HG03025 (cell line): ENCODE data around the gene C3orf70.

ENCODE experiments used
- ATAC-seq: cut with Tn5 transposase; IDR thresholded peaks from one replicate; pipeline ENCODE4 v1.9.1; 2021; ENCODE audit warnings: mild to moderate bottlenecking, moderate library complexity; ENCODE audit not compliant: unreplicated experiment, low FRiP score

Gene C3orf70

GRCh38 chr3:185152410-185153170 is at the start of gene C3orf70:
TSS of gene C3orf70 (minus strand) at chr3:185153060. CDS start at chr3:185152823, 237 bp downstream.
- no peak for ATAC-seq

DNA sequence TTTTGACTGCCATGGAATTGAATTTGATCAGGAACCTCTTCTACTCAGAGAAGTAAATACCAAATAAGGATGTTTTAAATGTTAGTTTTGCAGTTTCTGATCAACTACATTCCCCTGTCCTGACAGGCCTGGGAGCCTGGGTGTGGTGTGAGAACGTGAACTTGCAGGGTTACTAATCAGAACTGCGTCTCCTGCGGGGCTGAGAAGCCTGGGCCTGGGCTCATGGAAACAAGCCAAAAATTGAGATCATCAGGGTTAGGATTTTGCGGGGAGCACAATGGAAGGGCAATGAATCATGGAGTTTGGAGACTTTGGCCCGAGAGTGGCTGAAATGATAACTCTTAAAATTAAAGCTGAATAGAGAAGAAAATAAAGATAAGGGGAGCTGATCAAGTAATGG is 47.8 kb upstream of the C3orf70 start:
- no peak for ATAC-seq

GRCh38 chr3:185199671-185200070 is 46.8 kb upstream of the C3orf70 start:
- no peak for ATAC-seq

DNA sequence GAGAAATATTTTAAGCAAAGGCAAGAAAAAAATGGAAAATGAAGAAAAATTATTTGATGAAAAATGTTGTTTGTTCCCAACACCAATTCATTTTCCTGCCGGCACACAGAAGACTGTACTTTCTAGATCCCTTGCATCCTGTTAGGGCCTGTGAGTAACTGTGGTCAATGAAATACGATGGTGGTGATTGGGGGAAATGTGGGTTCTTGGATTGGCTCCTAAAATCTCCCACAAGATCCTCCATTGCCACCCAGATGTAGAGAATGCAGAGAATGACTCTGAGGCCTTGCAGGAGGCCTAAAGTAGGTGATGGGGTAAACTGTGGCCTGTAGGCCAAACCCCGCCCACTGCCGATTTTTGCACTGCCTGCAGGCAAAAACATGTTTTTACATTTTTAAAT is 46.3 kb upstream of the C3orf70 start:
- no peak for ATAC-seq

- no peak for ATAC-seq
Observed at GRCh38 chr3:185197068-185197467, 44.2 kb upstream of the C3orf70 start.

DNA sequence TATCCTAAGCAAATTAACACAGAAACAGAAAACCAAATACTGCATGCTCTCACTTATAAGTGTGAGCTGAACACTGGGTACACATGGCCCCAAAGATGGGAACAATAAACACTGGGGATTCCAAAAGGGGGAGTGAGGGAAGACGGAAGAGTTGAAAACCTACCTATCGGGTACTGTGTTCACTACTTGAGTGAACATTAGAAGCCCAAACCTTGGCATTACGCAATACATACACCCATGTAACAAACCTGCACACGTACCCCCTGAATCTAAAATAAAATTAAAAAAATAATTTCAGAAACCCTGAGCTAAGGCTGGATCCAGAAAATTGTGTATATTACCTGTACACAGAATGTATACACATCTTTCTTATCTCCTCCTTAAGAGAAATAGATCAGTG is 42.8 kb upstream of the C3orf70 start:
- ATAC-seq: no peak

DNA sequence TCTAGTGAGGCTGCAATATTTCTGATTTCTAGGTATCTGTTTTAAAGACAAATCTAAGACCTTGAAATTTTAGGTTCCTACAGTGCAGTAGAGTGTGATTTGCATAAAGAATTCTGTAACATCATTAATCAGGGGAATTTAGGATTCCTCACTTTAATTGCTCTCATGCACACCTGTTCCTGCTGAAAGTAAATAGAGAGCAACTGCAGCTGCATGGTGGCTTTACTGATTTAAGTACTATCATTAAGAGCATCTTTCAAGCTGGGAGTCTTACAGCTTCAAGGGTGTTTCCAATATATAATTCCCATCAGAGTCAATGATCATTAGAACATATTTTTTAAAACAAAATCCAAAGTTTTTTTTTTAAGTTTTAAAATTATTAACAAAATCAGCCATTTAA is 36.0 kb upstream of the C3orf70 start:
- no peak for ATAC-seq

DNA sequence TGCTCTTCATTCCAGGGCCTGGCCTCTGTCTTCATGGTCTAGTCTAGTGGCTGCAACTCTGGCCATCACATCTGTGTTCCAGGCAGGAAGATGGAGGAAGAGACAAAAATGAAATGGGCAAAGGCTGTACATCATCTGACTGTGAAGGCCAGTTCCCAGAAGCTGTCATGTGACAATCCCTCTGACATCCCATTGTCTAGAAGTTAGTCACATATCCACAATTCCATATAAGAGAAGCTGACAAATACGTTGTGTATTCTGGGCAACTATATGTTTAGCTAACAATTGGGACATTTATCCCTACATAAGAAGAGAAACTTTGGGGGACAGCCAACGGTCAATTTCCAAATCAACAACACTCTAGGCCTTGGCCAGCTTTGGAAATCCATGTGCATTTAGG is 34.5 kb upstream of the C3orf70 start:
- ATAC-seq: no peak

DNA sequence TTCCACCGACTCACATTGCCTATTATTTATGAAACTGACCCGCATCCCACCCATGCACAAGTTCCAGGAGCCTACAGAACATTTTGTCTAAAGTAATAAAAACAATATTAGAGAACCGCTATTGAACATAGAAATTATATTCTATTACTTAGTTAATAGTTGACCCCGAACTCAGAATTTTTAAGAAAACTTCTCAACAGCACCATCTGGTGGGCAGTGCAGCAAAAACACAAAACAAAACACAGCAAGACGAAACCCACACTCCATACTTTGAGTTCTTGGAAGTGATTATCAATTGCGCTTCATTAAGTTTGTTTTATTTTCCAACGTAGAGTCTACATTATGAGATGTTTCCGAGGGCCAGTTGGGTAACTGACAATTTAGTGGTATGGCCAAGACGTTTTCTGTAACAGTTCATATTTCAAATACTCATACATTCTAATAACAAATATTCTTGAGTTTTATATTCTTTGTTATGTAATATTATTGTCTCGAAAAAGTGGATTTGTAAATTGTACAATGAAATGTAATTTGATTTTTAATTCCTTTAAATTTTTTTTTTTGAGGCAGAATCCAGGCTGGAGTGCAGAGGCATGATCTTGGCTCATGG is 24.0 kb upstream of the C3orf70 start:
- no peak for ATAC-seq

DNA sequence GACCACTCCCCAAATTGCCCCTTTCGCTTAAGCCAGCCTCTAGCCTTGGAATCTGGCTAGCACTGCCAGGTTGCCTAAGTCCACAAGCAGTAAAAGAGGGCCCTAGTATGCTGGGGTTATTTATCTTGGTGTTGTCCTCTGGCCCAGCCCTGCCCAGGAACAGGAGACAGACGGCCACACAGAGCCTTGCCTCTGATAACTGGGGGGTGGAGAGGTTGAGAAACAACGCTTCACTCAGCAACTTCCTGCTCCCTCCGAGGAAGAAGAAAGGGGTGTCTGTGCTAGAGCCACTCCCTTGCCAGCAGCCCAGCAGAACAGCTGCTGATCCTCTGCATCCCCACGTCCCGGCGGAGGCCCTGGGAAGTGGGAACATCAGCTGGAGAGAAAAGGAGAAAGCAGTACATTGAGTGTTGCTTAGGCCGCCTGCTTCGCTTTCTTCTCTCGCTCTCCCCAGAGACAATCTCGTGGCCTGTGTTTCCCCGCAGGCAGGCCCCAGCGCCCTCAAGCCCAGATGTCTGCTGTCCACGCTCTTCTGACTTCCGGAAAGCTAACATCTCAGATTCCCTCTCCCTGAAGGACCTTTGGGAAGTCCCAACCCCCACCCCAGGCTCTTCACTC is 22.6 kb upstream of the C3orf70 start:
- ATAC-seq: no peak

GRCh38 chr3:185172086-185173049 is 19.5 kb upstream of the C3orf70 start:
- ATAC-seq: no peak

GRCh38 chr3:185164428-185165217 is 11.8 kb upstream of the C3orf70 start:
- no peak for ATAC-seq

- no peak for ATAC-seq
Observed at GRCh38 chr3:185162634-185163033, 9.8 kb upstream of the C3orf70 start.

GRCh38 chr3:185161761-185162160 is 8.9 kb upstream of the C3orf70 start:
- ATAC-seq: no peak

- no peak for ATAC-seq
Observed at GRCh38 chr3:185157347-185157746, 4.5 kb upstream of the C3orf70 start.

- no peak for ATAC-seq
Observed at GRCh38 chr3:185155678-185156077, 2.8 kb upstream of the C3orf70 start.

GRCh38 chr3:185153861-185154629 is 1.2 kb upstream of the C3orf70 start:
- ATAC-seq: no peak

DNA sequence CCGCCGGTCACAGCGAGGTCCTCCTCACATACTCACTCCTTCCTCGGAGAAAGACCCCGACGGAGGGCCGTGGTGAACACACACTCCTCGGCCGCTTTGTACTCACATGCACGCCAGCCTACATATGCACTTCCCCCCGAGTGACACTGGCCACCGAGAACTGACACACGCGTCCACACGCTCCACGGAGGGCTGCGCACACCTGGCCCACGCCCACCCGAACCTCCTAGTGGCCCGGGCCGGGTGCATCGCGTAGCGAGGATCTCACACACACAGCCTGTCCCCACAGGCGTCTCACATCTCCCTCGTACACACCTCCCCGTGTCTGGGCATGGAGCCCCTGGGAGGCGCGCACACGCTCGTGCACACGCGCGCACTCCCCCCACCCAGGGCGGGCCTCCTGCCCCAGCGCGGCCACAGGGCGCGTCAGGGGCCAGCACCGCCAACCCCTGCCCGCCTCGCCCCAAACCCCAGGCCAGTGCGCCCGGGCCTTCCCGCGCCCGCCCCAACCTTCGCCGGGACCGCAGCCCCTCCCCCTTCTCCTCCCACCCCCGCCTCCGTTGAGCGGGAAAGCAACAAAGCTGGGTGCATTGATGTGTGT is 411 bp upstream of the C3orf70 start:
- no peak for ATAC-seq

GRCh38 chr3:185151964-185152409 is 873 bp downstream of the C3orf70 start:
- ATAC-seq: no peak
